ENCODE measurements around the gene DDX18. TPM values are rescaled to one million over a fixed set of nuclear protein-coding genes. Genes with fewer than 3 reads are reported as not detected.

The DDX18 gene
- total RNA-seq, 1 experiment from 2014 or later: 76.0 TPM

- peaks cover 44% of the 10 kb centered on the region for H3K27me3 ChIP-seq (ENCODE audit: insufficient read depth, low read depth)
- no peaks in the 10 kb centered on the region for H3K9me2 ChIP-seq (ENCODE audit: insufficient read depth)
- no peak overlapping the region for H3K27ac ChIP-seq
- ChIA-PET POLR2A (ENCODE audit: unreplicated experiment) (no interaction called here), CTCF (interaction anchor here (0.7 kb wide), 1 partner anchor 1721 kb away, joined by 3 read pairs; no protein-coding TSS in a partner anchor)
- H3K36me3 ChIP-seq (ENCODE audit: low read depth): no peaks in the 10 kb centered on the region
- H2AFZ ChIP-seq: no peak overlapping the region
- intact Hi-C loops (cut with micrococcal nuclease; ENCODE audit: unreplicated experiment): loop anchor here (10.0 kb wide), 1 partner anchor 1260 kb away; no protein-coding TSS in a partner anchor
- no peaks in the 10 kb centered on the region for H4K20me1 ChIP-seq (ENCODE audit: insufficient read depth)
- no TSS peak for BruUV-seq (replicated peaks)
- TF ChIP-seq EZH2 (IDR thresholded peaks at IDR 0.05; ENCODE audit: low read depth): no peak
- TF ChIP-seq, protein P1, sequence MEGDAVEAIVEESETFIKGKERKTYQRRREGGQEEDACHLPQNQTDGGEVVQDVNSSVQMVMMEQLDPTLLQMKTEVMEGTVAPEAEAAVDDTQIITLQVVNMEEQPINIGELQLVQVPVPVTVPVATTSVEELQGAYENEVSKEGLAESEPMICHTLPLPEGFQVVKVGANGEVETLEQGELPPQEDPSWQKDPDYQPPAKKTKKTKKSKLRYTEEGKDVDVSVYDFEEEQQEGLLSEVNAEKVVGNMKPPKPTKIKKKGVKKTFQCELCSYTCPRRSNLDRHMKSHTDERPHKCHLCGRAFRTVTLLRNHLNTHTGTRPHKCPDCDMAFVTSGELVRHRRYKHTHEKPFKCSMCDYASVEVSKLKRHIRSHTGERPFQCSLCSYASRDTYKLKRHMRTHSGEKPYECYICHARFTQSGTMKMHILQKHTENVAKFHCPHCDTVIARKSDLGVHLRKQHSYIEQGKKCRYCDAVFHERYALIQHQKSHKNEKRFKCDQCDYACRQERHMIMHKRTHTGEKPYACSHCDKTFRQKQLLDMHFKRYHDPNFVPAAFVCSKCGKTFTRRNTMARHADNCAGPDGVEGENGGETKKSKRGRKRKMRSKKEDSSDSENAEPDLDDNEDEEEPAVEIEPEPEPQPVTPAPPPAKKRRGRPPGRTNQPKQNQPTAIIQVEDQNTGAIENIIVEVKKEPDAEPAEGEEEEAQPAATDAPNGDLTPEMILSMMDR (conservative IDR thresholded peaks at IDR 0.05): no peak
- H3K4me2 ChIP-seq: no peak overlapping the region
- no peaks in the 10 kb centered on the region; the same call in 1 of the 2 replicates for H3K9me3 ChIP-seq (ENCODE audit: insufficient read depth, low read depth)
- DNase-seq: no peak
- H3F3A ChIP-seq (ENCODE audit: insufficient read depth, low read depth): no peaks in the 10 kb centered on the region
- H3K79me2 ChIP-seq (ENCODE audit: low read depth): no peaks in the 10 kb centered on the region
- H3K4me3 ChIP-seq: no peak overlapping the region
- no peaks in the 10 kb centered on the region for H3K4me1 ChIP-seq (replicated peaks; ENCODE audit: insufficient read depth)
Observed at GRCh38 chr2:117774716-117775115, 39.8 kb upstream of the DDX18 start.

- no peak for DNase-seq
- TF ChIP-seq EZH2 (IDR thresholded peaks at IDR 0.05; ENCODE audit: low read depth): no peak
- TF ChIP-seq, protein P1 (conservative IDR thresholded peaks at IDR 0.05): no peak
- Histone ChIP-seq H3F3A (ENCODE audit: insufficient read depth, low read depth) (no peaks in the 10 kb centered on the region), H3K9me2 (ENCODE audit: insufficient read depth) (no peaks in the 10 kb centered on the region), H4K20me1 (ENCODE audit: insufficient read depth) (no peaks in the 10 kb centered on the region), H3K27ac (no peak overlapping the region), H3K4me1 (replicated peaks; ENCODE audit: insufficient read depth) (no peaks in the 10 kb centered on the region), H3K79me2 (ENCODE audit: low read depth) (no peaks in the 10 kb centered on the region), H3K4me2 (no peak overlapping the region), H3K27me3 (ENCODE audit: insufficient read depth, low read depth) (peaks cover 34% of the 10 kb centered on the region), H2AFZ (no peak overlapping the region), H3K4me3 (no peak overlapping the region), H3K9me3 (ENCODE audit: insufficient read depth, low read depth) (no peaks in the 10 kb centered on the region; the same call in 1 of the 2 replicates), H3K36me3 (ENCODE audit: low read depth) (no peaks in the 10 kb centered on the region)
- intact Hi-C loops (cut with micrococcal nuclease; ENCODE audit: unreplicated experiment): loop anchor here (10.0 kb wide), 1 partner anchor 1261 kb away; no protein-coding TSS in a partner anchor
- POLR2A ChIA-PET (ENCODE audit: unreplicated experiment): no interaction called here
- CTCF ChIA-PET: no interaction called here
- BruUV-seq (replicated peaks): no TSS peak
Observed at GRCh38 chr2:117775703-117776219, 38.7 kb upstream of the DDX18 start.

DNA sequence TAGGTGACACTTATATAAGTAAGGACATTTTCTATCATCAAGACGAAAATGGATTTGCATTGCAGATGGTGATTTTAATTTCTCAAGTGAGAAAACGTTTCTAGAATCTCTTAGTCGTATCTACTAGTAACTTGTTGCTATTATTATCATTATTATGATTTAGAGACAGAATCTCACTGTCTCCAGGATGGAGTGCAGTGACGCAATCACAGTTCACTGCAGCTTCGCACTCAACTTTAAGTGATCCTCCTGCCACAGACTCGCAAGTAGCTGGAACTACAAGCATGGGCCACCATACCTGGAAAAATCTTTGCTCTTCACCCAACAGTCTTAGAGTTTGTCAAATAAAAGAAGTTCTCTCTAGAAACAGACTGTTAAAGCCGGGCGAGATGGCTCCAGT lies 37.6 kb upstream of the DDX18 start:
- Histone ChIP-seq H3K79me2 (ENCODE audit: low read depth) (no peaks in the 10 kb centered on the region), H3F3A (ENCODE audit: insufficient read depth, low read depth) (no peaks in the 10 kb centered on the region), H3K4me3 (no peak overlapping the region), H3K27ac (no peak overlapping the region), H3K9me2 (ENCODE audit: insufficient read depth) (no peaks in the 10 kb centered on the region), H3K4me1 (replicated peaks; ENCODE audit: insufficient read depth) (no peaks in the 10 kb centered on the region), H3K27me3 (ENCODE audit: insufficient read depth, low read depth) (peaks cover 32% of the 10 kb centered on the region), H2AFZ (no peak overlapping the region), H3K4me2 (no peak overlapping the region), H3K9me3 (ENCODE audit: insufficient read depth, low read depth) (no peaks in the 10 kb centered on the region), H4K20me1 (ENCODE audit: insufficient read depth) (no peaks in the 10 kb centered on the region), H3K36me3 (ENCODE audit: low read depth) (no peaks in the 10 kb centered on the region)
- intact Hi-C loops (cut with micrococcal nuclease; ENCODE audit: unreplicated experiment): loop anchor here (10.0 kb wide), 1 partner anchor 1262 kb away; no protein-coding TSS in a partner anchor
- no peak for TF ChIP-seq EZH2 (IDR thresholded peaks at IDR 0.05; ENCODE audit: low read depth)
- TF ChIP-seq, protein P1 (conservative IDR thresholded peaks at IDR 0.05): no peak
- BruUV-seq (replicated peaks): no TSS peak
- no peak for DNase-seq
- ChIA-PET CTCF (no interaction called here), POLR2A (ENCODE audit: unreplicated experiment) (no interaction called here)

All from PC-9 (cell line).